Neural cell (in vitro differentiated cells): ENCODE data around the gene AP3B1. TPM values are rescaled to one million over a fixed set of nuclear protein-coding genes. Genes with fewer than 3 reads are reported as not detected.

ENCODE experiments used
- H2AFZ ChIP-seq: fragments of 200-600, 300-800 bp; sonication (generic), shearing (Covaris generic); 2 replicates; pipeline ENCODE4 v1.6.0; 2014; ENCODE audit warnings: low read depth, mild to moderate bottlenecking, antibody characterized with exemption, low read length, moderate library complexity
- H3F3A ChIP-seq: fragments of 200-600 bp; shearing (Covaris generic); 2 replicates; pipeline ENCODE4 v1.6.1; 2016; ENCODE audit warnings: mild to moderate bottlenecking, moderate library complexity, mixed read lengths, antibody characterized with exemption, low read length; ENCODE audit not compliant: insufficient read depth, poor library complexity, severe bottlenecking
- H3K27ac ChIP-seq: fragments of 200-600, 300-800 bp; sonication (generic), shearing (Covaris generic); 2 replicates; pipeline ENCODE4 v1.5.1; 2014; ENCODE audit warnings: mild to moderate bottlenecking, low read length, moderate library complexity
- H3K27me3 ChIP-seq: fragments of 300-800, 200-600 bp; sonication (generic), shearing (Covaris generic); 2 replicates; pipeline ENCODE4 v1.6.0; 2014; ENCODE audit warnings: mild to moderate bottlenecking, low read depth, low read length, moderate library complexity; ENCODE audit not compliant: insufficient read depth
- H3K36me3 ChIP-seq: fragments of 300-800, 200-600 bp; sonication (generic), shearing (Covaris generic); 2 replicates; pipeline ENCODE4 v1.5.1; 2014; ENCODE audit warnings: mild to moderate bottlenecking, antibody characterized with exemption, low read length, moderate library complexity; ENCODE audit not compliant: insufficient read depth
- H3K4me2 ChIP-seq: fragments of 300-800, 200-600 bp; sonication (generic), shearing (Covaris generic); 2 replicates; pipeline ENCODE4 v1.6.0; 2014; ENCODE audit warnings: mild to moderate bottlenecking, low read length
- H3K4me3 ChIP-seq: fragments of 300-800, 200-600 bp; sonication (generic), shearing (Covaris generic); 2 replicates; pipeline ENCODE4 v1.5.1; 2014; ENCODE audit warnings: mild to moderate bottlenecking, low read length, moderate library complexity
- H3K79me2 ChIP-seq: fragments of 200-600 bp; shearing (Covaris generic); replicated peaks from 2 replicates; pipeline ENCODE4 v1.6.0; 2014; ENCODE audit warnings: mild to moderate bottlenecking, low read length, moderate library complexity; ENCODE audit not compliant: insufficient read depth
- H3K9ac ChIP-seq: fragments of 300-800, 200-600 bp; sonication (generic), shearing (Covaris generic); 2 replicates; pipeline ENCODE4 v1.6.1; 2016; ENCODE audit warnings: mild to moderate bottlenecking, low read length, mixed read lengths
- H3K9me2 ChIP-seq: fragments of 200-600 bp; shearing (Covaris generic); 2 replicates; pipeline ENCODE4 v1.6.1; 2016; ENCODE audit warnings: mild to moderate bottlenecking, low read length, mixed read lengths; ENCODE audit not compliant: insufficient read depth
- H3K9me3 ChIP-seq: fragments of 200-600, 300-800 bp; sonication (generic), shearing (Covaris generic); 2 replicates; pipeline ENCODE4 v1.6.1; 2016; ENCODE audit warnings: mild to moderate bottlenecking, mixed run types, low read length, moderate library complexity, mixed read lengths
- H4K20me1 ChIP-seq: fragments of 200-600 bp; shearing (Covaris generic); 2 replicates; pipeline ENCODE4 v1.6.1; 2016; ENCODE audit warnings: mild to moderate bottlenecking, mixed run types; ENCODE audit not compliant: insufficient read depth
- EP300 ChIP-seq: fragments of 450-650 bp; conservative IDR thresholded peaks from 2 replicates; pipeline ENCODE4 v1.6.1; 2014; ENCODE audit warnings: antibody characterized with exemption, mild to moderate bottlenecking, moderate library complexity; ENCODE audit not compliant: poor library complexity, severe bottlenecking
- EZH2 ChIP-seq: fragments of 200-600, 300-800 bp; shearing (Covaris generic), sonication (generic); IDR thresholded peaks from 2 replicates; pipeline ENCODE4 v1.6.1; 2014; ENCODE audit warnings: antibody characterized with exemption, low read length, borderline replicate concordance, mild to moderate bottlenecking; ENCODE audit not compliant: insufficient read depth, poor library complexity, severe bottlenecking
- MXI1 ChIP-seq: fragments of 450-650 bp; conservative IDR thresholded peaks from 2 replicates; pipeline ENCODE4 v1.6.1; 2014; ENCODE audit warnings: antibody characterized with exemption, mild to moderate bottlenecking; ENCODE audit not compliant: poor library complexity, severe bottlenecking
- POLR2AphosphoS5 ChIP-seq: IDR thresholded peaks from 2 replicates; pipeline ENCODE4 v1.6.1; 2012
- RAD21 ChIP-seq: fragments of 450-650 bp; conservative IDR thresholded peaks from 2 replicates; pipeline ENCODE4 v1.6.1; 2014; ENCODE audit warnings: antibody characterized with exemption, mild to moderate bottlenecking, moderate library complexity
- SMC3 ChIP-seq: fragments of 450-650 bp; conservative IDR thresholded peaks from 2 replicates; pipeline ENCODE4 v1.6.1; 2014; ENCODE audit warnings: antibody characterized with exemption, mild to moderate bottlenecking, moderate library complexity; ENCODE audit not compliant: poor library complexity
- TAF1 ChIP-seq: IDR thresholded peaks from 2 replicates; pipeline ENCODE4 v1.6.1; 2012; ENCODE audit warnings: low read depth
- polyA plus RNA-seq: library from polyadenylated mRNA; depleted of rRNA; stranded (reverse); fragments of >200 nt; gene quantifications from 2 replicates; pipeline ENCODE4 v1.2.3, GENCODE V29; 2014
- TF ChIP-seq, protein P1 (sequence below): IDR thresholded peaks from 2 replicates; pipeline ENCODE4 v1.6.1; 2012; ENCODE audit warnings: borderline replicate concordance
- TF ChIP-seq, protein P2 (sequence below): fragments of 450-650 bp; IDR thresholded peaks from 2 replicates; pipeline ENCODE4 v1.5.1; 2014; ENCODE audit warnings: antibody characterized with exemption, mild to moderate bottlenecking, moderate library complexity; ENCODE audit not compliant: poor library complexity, severe bottlenecking

Gene AP3B1
- polyA plus RNA-seq, 1 donor from 2014 or later, result 8.5 TPM

DNA sequence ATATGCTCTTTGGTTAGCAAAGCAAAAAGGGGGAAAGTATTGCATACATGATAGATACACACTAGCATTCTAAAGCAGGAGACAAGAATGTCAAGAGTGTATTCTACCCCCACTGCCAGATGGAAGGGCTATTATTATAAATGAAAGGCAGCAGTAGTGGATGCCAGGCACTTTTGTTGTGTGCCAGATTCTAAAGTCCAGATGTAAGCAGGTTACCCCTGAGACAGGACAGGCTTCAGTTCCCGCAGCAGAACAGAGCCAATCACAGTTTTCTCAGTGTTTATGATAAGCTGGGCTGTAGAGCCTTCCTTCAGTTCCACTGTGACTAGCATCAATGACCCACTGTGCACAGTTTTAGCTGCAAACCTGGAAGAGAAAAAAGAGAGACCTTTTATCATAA is 291.8 kb downstream of the AP3B1 start:
- H3K4me2 ChIP-seq, result no peak overlapping the region
- no peaks in the 10 kb centered on the region for H3F3A ChIP-seq
- no peaks in the 10 kb centered on the region for H3K9me2 ChIP-seq
- H3K4me3 ChIP-seq, result no peak overlapping the region
- H3K27me3 ChIP-seq, result peaks cover 30% of the 10 kb centered on the region
- TF ChIP-seq EP300 (no peak), EZH2 (no peak), TAF1 (no peak), SMC3 (no peak), POLR2AphosphoS5 (no peak)
- TF ChIP-seq, protein P1, sequence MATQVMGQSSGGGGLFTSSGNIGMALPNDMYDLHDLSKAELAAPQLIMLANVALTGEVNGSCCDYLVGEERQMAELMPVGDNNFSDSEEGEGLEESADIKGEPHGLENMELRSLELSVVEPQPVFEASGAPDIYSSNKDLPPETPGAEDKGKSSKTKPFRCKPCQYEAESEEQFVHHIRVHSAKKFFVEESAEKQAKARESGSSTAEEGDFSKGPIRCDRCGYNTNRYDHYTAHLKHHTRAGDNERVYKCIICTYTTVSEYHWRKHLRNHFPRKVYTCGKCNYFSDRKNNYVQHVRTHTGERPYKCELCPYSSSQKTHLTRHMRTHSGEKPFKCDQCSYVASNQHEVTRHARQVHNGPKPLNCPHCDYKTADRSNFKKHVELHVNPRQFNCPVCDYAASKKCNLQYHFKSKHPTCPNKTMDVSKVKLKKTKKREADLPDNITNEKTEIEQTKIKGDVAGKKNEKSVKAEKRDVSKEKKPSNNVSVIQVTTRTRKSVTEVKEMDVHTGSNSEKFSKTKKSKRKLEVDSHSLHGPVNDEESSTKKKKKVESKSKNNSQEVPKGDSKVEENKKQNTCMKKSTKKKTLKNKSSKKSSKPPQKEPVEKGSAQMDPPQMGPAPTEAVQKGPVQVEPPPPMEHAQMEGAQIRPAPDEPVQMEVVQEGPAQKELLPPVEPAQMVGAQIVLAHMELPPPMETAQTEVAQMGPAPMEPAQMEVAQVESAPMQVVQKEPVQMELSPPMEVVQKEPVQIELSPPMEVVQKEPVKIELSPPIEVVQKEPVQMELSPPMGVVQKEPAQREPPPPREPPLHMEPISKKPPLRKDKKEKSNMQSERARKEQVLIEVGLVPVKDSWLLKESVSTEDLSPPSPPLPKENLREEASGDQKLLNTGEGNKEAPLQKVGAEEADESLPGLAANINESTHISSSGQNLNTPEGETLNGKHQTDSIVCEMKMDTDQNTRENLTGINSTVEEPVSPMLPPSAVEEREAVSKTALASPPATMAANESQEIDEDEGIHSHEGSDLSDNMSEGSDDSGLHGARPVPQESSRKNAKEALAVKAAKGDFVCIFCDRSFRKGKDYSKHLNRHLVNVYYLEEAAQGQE, result no peak
- no peak overlapping the region for H3K9ac ChIP-seq
- H3K36me3 ChIP-seq, result no peaks in the 10 kb centered on the region
- H4K20me1 ChIP-seq, result no peaks in the 10 kb centered on the region
- H3K9me3 ChIP-seq, result no peaks in the 10 kb centered on the region
- H2AFZ ChIP-seq, result no peak overlapping the region
- no peaks in the 10 kb centered on the region for H3K79me2 ChIP-seq
- H3K27ac ChIP-seq, result no peak overlapping the region

DNA sequence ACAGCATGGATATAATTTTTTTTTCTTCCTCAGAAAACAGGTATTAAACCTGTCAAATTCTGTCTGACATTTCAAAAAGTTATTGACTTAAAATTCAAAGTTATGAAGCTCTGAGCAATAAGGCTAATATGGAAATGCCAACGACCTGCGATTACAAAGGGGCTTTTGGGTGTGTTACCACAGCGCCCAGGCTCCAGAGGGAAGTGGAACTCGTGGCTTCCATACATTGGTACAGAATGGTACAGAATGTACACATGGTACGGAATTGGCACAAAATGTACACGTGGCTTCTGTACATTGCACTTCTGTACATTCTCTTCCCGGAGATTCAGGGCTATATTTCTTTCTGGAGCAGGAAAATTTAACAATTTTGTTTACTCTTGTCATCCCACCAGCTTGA is 293.3 kb downstream of the AP3B1 start:
- Histone ChIP-seq H3K4me2 (no peak overlapping the region), H3K9me3 (no peaks in the 10 kb centered on the region), H3K9ac (no peak overlapping the region), H3F3A (no peaks in the 10 kb centered on the region), H3K79me2 (no peaks in the 10 kb centered on the region), H3K27ac (no peak overlapping the region), H3K4me3 (no peak overlapping the region), H3K9me2 (no peaks in the 10 kb centered on the region), H3K27me3 (peaks cover 21% of the 10 kb centered on the region), H2AFZ (no peak overlapping the region), H4K20me1 (no peaks in the 10 kb centered on the region), H3K36me3 (no peaks in the 10 kb centered on the region)
- TF ChIP-seq, protein P2, sequence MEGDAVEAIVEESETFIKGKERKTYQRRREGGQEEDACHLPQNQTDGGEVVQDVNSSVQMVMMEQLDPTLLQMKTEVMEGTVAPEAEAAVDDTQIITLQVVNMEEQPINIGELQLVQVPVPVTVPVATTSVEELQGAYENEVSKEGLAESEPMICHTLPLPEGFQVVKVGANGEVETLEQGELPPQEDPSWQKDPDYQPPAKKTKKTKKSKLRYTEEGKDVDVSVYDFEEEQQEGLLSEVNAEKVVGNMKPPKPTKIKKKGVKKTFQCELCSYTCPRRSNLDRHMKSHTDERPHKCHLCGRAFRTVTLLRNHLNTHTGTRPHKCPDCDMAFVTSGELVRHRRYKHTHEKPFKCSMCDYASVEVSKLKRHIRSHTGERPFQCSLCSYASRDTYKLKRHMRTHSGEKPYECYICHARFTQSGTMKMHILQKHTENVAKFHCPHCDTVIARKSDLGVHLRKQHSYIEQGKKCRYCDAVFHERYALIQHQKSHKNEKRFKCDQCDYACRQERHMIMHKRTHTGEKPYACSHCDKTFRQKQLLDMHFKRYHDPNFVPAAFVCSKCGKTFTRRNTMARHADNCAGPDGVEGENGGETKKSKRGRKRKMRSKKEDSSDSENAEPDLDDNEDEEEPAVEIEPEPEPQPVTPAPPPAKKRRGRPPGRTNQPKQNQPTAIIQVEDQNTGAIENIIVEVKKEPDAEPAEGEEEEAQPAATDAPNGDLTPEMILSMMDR, result no peak
- no peak for TF ChIP-seq EZH2
- TF ChIP-seq, protein P1, result no peak
- TF ChIP-seq POLR2AphosphoS5, result no peak
- TF ChIP-seq EP300, result no peak
- TF ChIP-seq TAF1, result no peak
- no peak for TF ChIP-seq SMC3
- no peak for TF ChIP-seq MXI1
- no peak for TF ChIP-seq RAD21
